ENCODE results near the gene PDCD4.
"Not testable (repeated sequence)": the region's sequence is repeated elsewhere in the genome, so short reads cannot be mapped to it uniquely, and the experiment has no call there.

Gene PDCD4

GRCh38 chr10:110912374-110912773, 40.6 kb downstream of the PDCD4 start:
- TF ChIP-seq SUZ12 (IDR thresholded peaks at IDR 0.05) (no peak), L3MBTL2 (conservative IDR thresholded peaks at IDR 0.05) (no peak), ELF4 (IDR thresholded peaks at IDR 0.05) (no peak)
- ChIA-PET POLR2A (interaction anchor here (0.9 kb wide), 1 partner anchor 9 kb away, joined by 3 read pairs; no protein-coding TSS in a partner anchor), CTCF (interaction anchor here (1.1 kb wide), 1 partner anchor 108 kb away, joined by 3 read pairs; no protein-coding TSS in a partner anchor)
- no peak for DNase-seq (ENCODE audit: extremely low spot score)

GRCh38 chr10:110914431-110914830, 42.7 kb downstream of the PDCD4 start:
- ChIA-PET CTCF (interaction anchor here (0.8 kb wide), 1 partner anchor 21 kb away, joined by 3 read pairs; no protein-coding TSS in a partner anchor), POLR2A (interaction anchor here (0.9 to 1.7 kb wide), 2 partner anchors 14 to 43 kb away, joined by 3 to 4 read pairs; partner anchors contain the start of gene PDCD4)

GRCh38 chr10:110915035-110915434, 43.3 kb downstream of the PDCD4 start:
- ChIA-PET POLR2A (interaction anchor here (0.9 kb wide), 1 partner anchor 13 kb away, joined by 3 read pairs; no protein-coding TSS in a partner anchor), CTCF (interaction anchor here (0.8 kb wide), 1 partner anchor 21 kb away, joined by 3 read pairs; no protein-coding TSS in a partner anchor)
- TF ChIP-seq ZNF384 (IDR thresholded peaks at IDR 0.05) = no peak
- TF ChIP-seq BHLHE40 (IDR thresholded peaks at IDR 0.05; ENCODE audit: borderline replicate concordance) = no peak
- no peak for TF ChIP-seq SP1 (IDR thresholded peaks at IDR 0.05)
- no peak for TF ChIP-seq TARDBP (IDR thresholded peaks at IDR 0.05)
- no peak for TF ChIP-seq PKNOX1 (IDR thresholded peaks at IDR 0.05)
- no peak for TF ChIP-seq CTBP1 (IDR thresholded peaks at IDR 0.05; ENCODE audit: borderline replicate concordance)
- TF ChIP-seq ELF4 (IDR thresholded peaks at IDR 0.05) = no peak
- TF ChIP-seq L3MBTL2 (conservative IDR thresholded peaks at IDR 0.05) = no peak
- TF ChIP-seq FOXA1 (IDR thresholded peaks at IDR 0.05) = no peak
- no peak for TF ChIP-seq LEF1 (IDR thresholded peaks at IDR 0.05; ENCODE audit: borderline replicate concordance)
- TF ChIP-seq HDGF (IDR thresholded peaks at IDR 0.05; ENCODE audit: borderline replicate concordance) = no peak
- TF ChIP-seq FOXM1 (IDR thresholded peaks at IDR 0.05; ENCODE audit: borderline replicate concordance) = no peak
- no peak for TF ChIP-seq NFRKB (IDR thresholded peaks at IDR 0.05)
- TF ChIP-seq SUZ12 (IDR thresholded peaks at IDR 0.05) = no peak
- DNase-seq (ENCODE audit: extremely low spot score) = no peak

More at GRCh38 chr10:110914431-110914830, 42.7 kb downstream of the PDCD4 start:
- DNase-seq (ENCODE audit: extremely low spot score) = no peak
- TF ChIP-seq SP1 (IDR thresholded peaks at IDR 0.05) (no peak), FOXA1 (IDR thresholded peaks at IDR 0.05) (no peak), ARNT (IDR thresholded peaks at IDR 0.05) (no peak), FOXK2 (IDR thresholded peaks at IDR 0.05) (no peak), ELF4 (IDR thresholded peaks at IDR 0.05) (no peak), L3MBTL2 (conservative IDR thresholded peaks at IDR 0.05) (no peak), HDGF (IDR thresholded peaks at IDR 0.05; ENCODE audit: borderline replicate concordance) (no peak), NFRKB (IDR thresholded peaks at IDR 0.05) (no peak), LEF1 (IDR thresholded peaks at IDR 0.05; ENCODE audit: borderline replicate concordance) (no peak), BHLHE40 (IDR thresholded peaks at IDR 0.05; ENCODE audit: borderline replicate concordance) (no peak), PKNOX1 (IDR thresholded peaks at IDR 0.05) (no peak), SUZ12 (IDR thresholded peaks at IDR 0.05) (no peak), FOXM1 (IDR thresholded peaks at IDR 0.05; ENCODE audit: borderline replicate concordance) (no peak), ZNF384 (IDR thresholded peaks at IDR 0.05) (no peak), TARDBP (IDR thresholded peaks at IDR 0.05) (no peak), CTBP1 (IDR thresholded peaks at IDR 0.05; ENCODE audit: borderline replicate concordance) (no peak)

- POLR2A ChIA-PET; DNase-seq (ENCODE audit: extremely low spot score); CTCF ChIA-PET: not testable (repeated sequence)
Measured at GRCh38 chr10:110915600-110915999, 43.9 kb downstream of the PDCD4 start.

- CTCF ChIA-PET = interaction anchor here (0.6 to 0.7 kb wide), 2 partner anchors 21 to 124 kb away, joined by 3 to 8 read pairs; no protein-coding TSS in a partner anchor
- POLR2A ChIA-PET = interaction anchor here (0.6 to 1.2 kb wide), 5 partner anchors 11 to 131 kb away, joined by 3 to 4 read pairs (median 4); partner anchors contain the start of gene PDCD4
- TF ChIP-seq HDGF (IDR thresholded peaks at IDR 0.05; ENCODE audit: borderline replicate concordance) (no peak), ARNT (IDR thresholded peaks at IDR 0.05) (peak; percentile 80; the same call in 1 of the 2 replicates), LEF1 (IDR thresholded peaks at IDR 0.05; ENCODE audit: borderline replicate concordance) (peak; percentile 44; the same call in 1 of the 2 replicates), FOXA1 (IDR thresholded peaks at IDR 0.05) (no peak), PKNOX1 (IDR thresholded peaks at IDR 0.05) (peak; percentile 90), NFRKB (IDR thresholded peaks at IDR 0.05) (no peak), L3MBTL2 (conservative IDR thresholded peaks at IDR 0.05) (no peak), ZNF384 (IDR thresholded peaks at IDR 0.05) (peak; percentile 67; the same call in 1 of the 2 replicates), BHLHE40 (IDR thresholded peaks at IDR 0.05; ENCODE audit: borderline replicate concordance) (no peak), SUZ12 (IDR thresholded peaks at IDR 0.05) (no peak), CTBP1 (IDR thresholded peaks at IDR 0.05; ENCODE audit: borderline replicate concordance) (peak; percentile 95)
Measured at GRCh38 chr10:110916554-110917346, 45.0 kb downstream of the PDCD4 start.

GRCh38 chr10:110918269-110918642, 46.5 kb downstream of the PDCD4 start:
- TF ChIP-seq FOXA1 (IDR thresholded peaks at IDR 0.05) = no peak
- TF ChIP-seq TARDBP (IDR thresholded peaks at IDR 0.05) = no peak
- no peak for TF ChIP-seq BHLHE40 (IDR thresholded peaks at IDR 0.05; ENCODE audit: borderline replicate concordance)
- no peak for TF ChIP-seq PKNOX1 (IDR thresholded peaks at IDR 0.05)
- TF ChIP-seq CTBP1 (IDR thresholded peaks at IDR 0.05; ENCODE audit: borderline replicate concordance) = no peak
- no peak for TF ChIP-seq FOXM1 (IDR thresholded peaks at IDR 0.05; ENCODE audit: borderline replicate concordance)
- TF ChIP-seq ZNF384 (IDR thresholded peaks at IDR 0.05) = no peak
- TF ChIP-seq HDGF (IDR thresholded peaks at IDR 0.05; ENCODE audit: borderline replicate concordance) = no peak
- TF ChIP-seq FOXK2 (IDR thresholded peaks at IDR 0.05) = no peak
- no peak for TF ChIP-seq SUZ12 (IDR thresholded peaks at IDR 0.05)
- no peak for TF ChIP-seq LEF1 (IDR thresholded peaks at IDR 0.05; ENCODE audit: borderline replicate concordance)
- TF ChIP-seq SP1 (IDR thresholded peaks at IDR 0.05) = no peak
- no peak; the same call in 1 of the 2 replicates for TF ChIP-seq L3MBTL2 (conservative IDR thresholded peaks at IDR 0.05)
- TF ChIP-seq ELF4 (IDR thresholded peaks at IDR 0.05) = no peak
- DNase-seq (ENCODE audit: extremely low spot score) = peak; percentile 91
- CTCF ChIA-PET = no interaction called here
- POLR2A ChIA-PET = interaction anchor here (0.6 to 2.4 kb wide), 17 partner anchors 8 to 615 kb away, joined by 3 to 20 read pairs (median 4); partner anchors contain the start of genes ADRA2A, PDCD4 and SMNDC1

More at GRCh38 chr10:110916554-110917346, 45.0 kb downstream of the PDCD4 start:
- peak; percentile 57 for DNase-seq (ENCODE audit: extremely low spot score)

Data from HEK293T (cell line).